ENCODE results near the gene GABPB1. TPM values are rescaled to one million over a fixed set of nuclear protein-coding genes. Genes with fewer than 3 reads are reported as not detected.

The GABPB1 gene
- polyA plus RNA-seq, 4 donors = 4.3 to 17.6 (median 6.6) TPM

DNA sequence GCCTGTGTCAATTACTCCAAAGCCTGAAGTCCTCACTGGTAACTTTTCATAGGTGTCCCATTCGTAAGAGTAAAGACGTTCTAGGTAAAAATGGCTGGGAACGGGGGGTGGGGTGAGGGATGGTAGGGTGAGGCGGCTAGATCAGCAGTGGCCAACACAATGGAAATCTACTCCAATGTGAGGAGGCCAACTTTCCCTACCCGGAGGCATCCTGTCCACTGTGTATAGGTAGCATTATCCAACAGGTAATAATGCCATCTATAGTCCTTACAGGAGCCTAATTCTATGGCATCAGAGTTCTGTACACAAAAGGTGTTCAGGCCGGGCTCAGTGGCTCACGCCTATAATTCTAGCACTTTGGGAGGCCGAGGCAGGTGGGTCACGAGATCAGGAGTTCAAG lies 118.6 kb downstream of the GABPB1 start:
- H3K4me3 ChIP-seq (ENCODE audit: low read depth in 1 of 3, low read length in 3 of 3) = no peak overlapping the region
- WGBS, 3 donors = 94 to 97% (median 95%) methylated on average over 9 of the region's 9 CpGs
- no peaks in the 10 kb centered on the region for H3K4me1 ChIP-seq (ENCODE audit: control insufficient read depth in 3 of 3, insufficient read depth in 2 of 3, low read depth in 1 of 3, low read length in 2 of 3)
- H3K27me3 ChIP-seq (ENCODE audit: control insufficient read depth in 3 of 3, insufficient read depth in 3 of 3, low read length in 3 of 3) = no peaks in the 10 kb centered on the region
- peaks cover 0 to 8% (median 0%) of the 10 kb centered on the region in 3 donors for H3K36me3 ChIP-seq (ENCODE audit: control insufficient read depth in 3 of 3, insufficient read depth in 2 of 3, low read depth in 1 of 3, low read length in 3 of 3)
- no peak overlapping the region for H3K27ac ChIP-seq (ENCODE audit: low read depth in 1 of 3, low read length in 2 of 3)
- no peaks in the 10 kb centered on the region for H3K9me3 ChIP-seq (ENCODE audit: control insufficient read depth in 2 of 2, insufficient read depth in 1 of 2, low read depth in 1 of 2, low read length in 1 of 2)
- DNase-seq (no peak), FAIRE-seq (no peak)

DNA sequence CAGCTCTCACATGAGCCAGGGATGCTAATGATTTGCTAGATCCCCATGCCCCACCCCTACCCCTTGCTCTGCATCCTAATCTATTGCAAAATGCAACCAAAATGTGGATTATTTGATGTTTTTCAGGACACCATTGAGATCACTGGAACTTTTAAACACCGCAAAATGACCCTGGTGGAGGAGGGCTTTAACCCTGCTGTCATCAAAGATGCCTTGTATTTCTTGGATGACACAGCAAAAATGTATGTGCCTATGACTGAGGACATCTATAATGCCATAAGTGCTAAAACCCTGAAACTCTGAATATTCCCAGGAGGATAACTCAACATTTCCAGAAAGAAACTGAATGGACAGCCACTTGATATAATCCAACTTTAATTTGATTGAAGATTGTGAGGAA lies 119.2 kb downstream of the GABPB1 start:
- no peaks in the 10 kb centered on the region for H3K9me3 ChIP-seq (ENCODE audit: control insufficient read depth in 2 of 2, insufficient read depth in 1 of 2, low read depth in 1 of 2, low read length in 1 of 2)
- H3K4me1 ChIP-seq (ENCODE audit: control insufficient read depth in 3 of 3, insufficient read depth in 2 of 3, low read depth in 1 of 3, low read length in 2 of 3) = no peaks in the 10 kb centered on the region
- no peak for FAIRE-seq
- H3K27me3 ChIP-seq (ENCODE audit: control insufficient read depth in 3 of 3, insufficient read depth in 3 of 3, low read length in 3 of 3) = no peaks in the 10 kb centered on the region
- DNase-seq = no peak
- H3K36me3 ChIP-seq (ENCODE audit: control insufficient read depth in 3 of 3, insufficient read depth in 2 of 3, low read depth in 1 of 3, low read length in 3 of 3) = peaks cover 0 to 8% (median 0%) of the 10 kb centered on the region in 3 donors
- no peak overlapping the region for H3K27ac ChIP-seq (ENCODE audit: low read depth in 1 of 3, low read length in 2 of 3)
- WGBS, 3 donors = 91 to 100% (median 97%) methylated on average over 1 of the region's 1 CpG
- no peak overlapping the region for H3K4me3 ChIP-seq (ENCODE audit: low read depth in 1 of 3, low read length in 3 of 3)

DNA sequence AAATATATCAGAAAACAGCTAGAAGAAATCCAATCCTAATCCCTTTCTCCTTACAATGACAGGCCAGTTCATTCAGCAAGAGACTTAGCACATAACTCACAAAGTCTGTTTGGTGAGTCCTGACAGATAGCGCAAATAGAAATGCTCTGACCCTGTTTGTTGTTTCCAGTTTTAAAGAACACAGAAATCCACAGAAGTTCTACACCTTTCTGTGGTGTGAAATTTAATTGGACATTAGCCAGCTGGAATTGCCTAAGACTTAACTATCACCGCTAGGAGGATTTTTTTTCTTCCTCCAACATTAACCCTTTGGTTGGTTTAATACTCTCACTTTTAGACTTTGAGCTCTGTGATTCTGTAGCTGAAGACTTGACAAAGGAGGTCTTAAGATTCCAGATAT lies 120.2 kb downstream of the GABPB1 start:
- Histone ChIP-seq H3K36me3 (ENCODE audit: control insufficient read depth in 3 of 3, insufficient read depth in 2 of 3, low read depth in 1 of 3, low read length in 3 of 3) (peaks cover 0 to 9% (median 0%) of the 10 kb centered on the region in 3 donors), H3K9me3 (ENCODE audit: control insufficient read depth in 2 of 2, insufficient read depth in 1 of 2, low read depth in 1 of 2, low read length in 1 of 2) (no peaks in the 10 kb centered on the region), H3K27me3 (ENCODE audit: control insufficient read depth in 3 of 3, insufficient read depth in 3 of 3, low read length in 3 of 3) (no peaks in the 10 kb centered on the region), H3K27ac (ENCODE audit: low read depth in 1 of 3, low read length in 2 of 3) (no peak overlapping the region), H3K4me3 (ENCODE audit: low read depth in 1 of 3, low read length in 3 of 3) (no peak overlapping the region), H3K4me1 (ENCODE audit: control insufficient read depth in 3 of 3, insufficient read depth in 2 of 3, low read depth in 1 of 3, low read length in 2 of 3) (no peaks in the 10 kb centered on the region)
- 53 to 61% (median 58%) methylated on average over 2 of the region's 2 CpGs for WGBS, 3 donors
- DNase-seq = peak; percentile 22 to 29
- FAIRE-seq = no peak

DNA sequence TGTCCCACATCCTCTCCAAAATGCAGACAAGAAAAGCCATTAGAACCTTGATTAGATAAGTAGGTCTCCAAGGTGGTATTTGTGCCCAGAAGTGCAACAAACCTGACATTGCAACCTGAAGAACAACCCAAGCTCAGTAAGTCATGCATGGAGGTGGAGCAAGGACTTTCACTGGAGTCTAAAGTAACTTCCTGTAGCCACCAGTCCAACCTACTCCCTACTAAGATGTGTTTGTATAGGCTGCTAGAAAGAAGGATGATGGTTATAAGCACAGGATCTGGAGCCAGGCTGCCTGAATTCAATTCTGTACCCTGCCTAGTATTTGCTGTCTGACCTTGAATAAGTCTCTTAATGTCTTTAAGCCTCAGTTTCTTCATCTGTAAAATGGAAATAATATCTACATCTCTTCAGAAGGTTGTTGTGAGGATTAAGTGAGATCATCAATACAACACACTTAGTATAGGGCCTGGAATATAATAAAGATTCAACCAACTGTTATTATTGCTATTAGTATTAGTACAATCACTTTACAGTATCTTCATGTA lies 121.7 kb downstream of the GABPB1 start:
- H3K36me3 ChIP-seq (ENCODE audit: control insufficient read depth in 3 of 3, insufficient read depth in 2 of 3, low read depth in 1 of 3, low read length in 3 of 3) = peaks cover 0 to 17% (median 0%) of the 10 kb centered on the region in 3 donors
- FAIRE-seq = no peak
- H3K27ac ChIP-seq (ENCODE audit: low read depth in 1 of 3, low read length in 2 of 3) = no peak overlapping the region
- DNase-seq = peak; percentile 35 to 38
- H3K9me3 ChIP-seq (ENCODE audit: control insufficient read depth in 2 of 2, insufficient read depth in 1 of 2, low read depth in 1 of 2, low read length in 1 of 2) = no peaks in the 10 kb centered on the region
- H3K4me1 ChIP-seq (ENCODE audit: control insufficient read depth in 3 of 3, insufficient read depth in 2 of 3, low read depth in 1 of 3, low read length in 2 of 3) = no peaks in the 10 kb centered on the region
- H3K27me3 ChIP-seq (ENCODE audit: control insufficient read depth in 3 of 3, insufficient read depth in 3 of 3, low read length in 3 of 3) = no peaks in the 10 kb centered on the region
- no peak overlapping the region for H3K4me3 ChIP-seq (ENCODE audit: low read depth in 1 of 3, low read length in 3 of 3)

DNA sequence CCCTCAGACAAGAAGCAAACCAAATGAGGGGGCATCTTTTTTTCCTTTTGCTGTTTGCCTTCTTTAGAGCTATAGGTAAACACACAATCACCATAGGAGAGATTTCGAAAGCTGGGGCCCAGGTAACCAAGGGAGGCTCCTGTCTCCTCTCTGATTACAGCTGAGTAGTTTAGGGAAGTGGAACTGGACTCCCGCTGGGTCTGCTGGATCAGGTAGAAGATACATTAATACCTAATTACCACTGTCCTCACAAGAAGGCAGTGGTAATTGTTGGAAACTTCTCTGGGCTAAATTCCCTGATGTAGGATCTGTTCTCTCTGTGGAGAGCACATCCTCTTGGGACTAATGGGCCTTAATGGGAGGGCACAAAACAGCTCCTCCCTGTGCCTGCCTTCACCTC lies 122.2 kb downstream of the GABPB1 start:
- Histone ChIP-seq H3K36me3 (ENCODE audit: control insufficient read depth in 3 of 3, insufficient read depth in 2 of 3, low read depth in 1 of 3, low read length in 3 of 3) (peaks cover 0 to 20% (median 0%) of the 10 kb centered on the region in 3 donors), H3K27me3 (ENCODE audit: control insufficient read depth in 3 of 3, insufficient read depth in 3 of 3, low read length in 3 of 3) (no peaks in the 10 kb centered on the region), H3K27ac (ENCODE audit: low read depth in 1 of 3, low read length in 2 of 3) (no peak overlapping the region), H3K4me1 (ENCODE audit: control insufficient read depth in 3 of 3, insufficient read depth in 2 of 3, low read depth in 1 of 3, low read length in 2 of 3) (no peaks in the 10 kb centered on the region), H3K9me3 (ENCODE audit: control insufficient read depth in 2 of 2, insufficient read depth in 1 of 2, low read depth in 1 of 2, low read length in 1 of 2) (no peaks in the 10 kb centered on the region), H3K4me3 (ENCODE audit: low read depth in 1 of 3, low read length in 3 of 3) (no peak overlapping the region)
- DNase-seq = no peak
- no peak for FAIRE-seq
- 85 to 96% (median 85%) methylated on average over 2 of the region's 2 CpGs for WGBS, 3 donors

DNA sequence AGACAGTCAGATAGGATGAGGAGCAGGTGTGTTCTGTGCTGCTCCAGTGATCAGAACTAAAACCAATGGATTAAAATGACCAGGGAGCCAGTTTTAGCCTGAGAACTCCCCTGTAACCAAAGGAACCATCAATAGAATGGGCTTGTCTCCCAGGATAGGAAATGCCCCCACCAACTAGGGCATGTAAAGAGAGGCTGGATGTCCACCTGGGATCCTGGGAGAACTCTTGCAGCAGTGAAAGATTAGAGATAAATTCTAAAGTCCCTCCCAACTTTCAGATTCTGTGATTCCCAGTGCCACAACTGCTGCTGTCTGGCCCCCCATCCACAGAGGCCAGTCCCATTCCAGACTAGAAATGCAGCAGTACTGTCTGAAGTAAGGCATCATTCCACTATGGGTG lies 123.2 kb downstream of the GABPB1 start:
- Histone ChIP-seq H3K4me1 (ENCODE audit: control insufficient read depth in 3 of 3, insufficient read depth in 2 of 3, low read depth in 1 of 3, low read length in 2 of 3) (no peaks in the 10 kb centered on the region), H3K36me3 (ENCODE audit: control insufficient read depth in 3 of 3, insufficient read depth in 2 of 3, low read depth in 1 of 3, low read length in 3 of 3) (peaks cover 0 to 25% (median 0%) of the 10 kb centered on the region in 3 donors), H3K4me3 (ENCODE audit: low read depth in 1 of 3, low read length in 3 of 3) (no peak overlapping the region), H3K27me3 (ENCODE audit: control insufficient read depth in 3 of 3, insufficient read depth in 3 of 3, low read length in 3 of 3) (no peaks in the 10 kb centered on the region), H3K9me3 (ENCODE audit: control insufficient read depth in 2 of 2, insufficient read depth in 1 of 2, low read depth in 1 of 2, low read length in 1 of 2) (no peaks in the 10 kb centered on the region), H3K27ac (ENCODE audit: low read depth in 1 of 3, low read length in 2 of 3) (no peak overlapping the region)
- no peak for DNase-seq
- no peak for FAIRE-seq

DNA sequence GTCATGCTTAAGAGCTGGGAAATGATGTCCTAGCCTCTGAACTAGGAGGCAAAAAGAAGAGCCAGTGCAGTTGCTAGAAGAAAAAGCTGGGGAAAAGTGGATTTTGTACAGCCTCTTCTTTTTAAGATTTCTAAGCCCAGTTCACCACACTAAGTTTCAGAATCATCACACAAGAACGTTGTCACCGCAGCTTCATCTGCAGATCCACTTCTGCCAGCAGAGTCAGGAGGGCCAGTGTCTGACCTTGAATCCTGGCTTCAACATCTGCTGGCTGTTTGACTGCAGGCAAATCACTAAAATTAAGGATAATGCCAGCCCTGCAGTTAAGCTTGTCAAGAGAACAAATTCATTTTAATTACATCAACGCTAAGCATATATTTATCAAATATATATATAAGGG lies 125.7 kb downstream of the GABPB1 start:
- FAIRE-seq (no peak), DNase-seq (no peak)
- WGBS, 3 donors = 86 to 92% (median 88%) methylated on average over 3 of the region's 3 CpGs
- Histone ChIP-seq H3K4me3 (ENCODE audit: low read depth in 1 of 3, low read length in 3 of 3) (no peak overlapping the region), H3K27me3 (ENCODE audit: control insufficient read depth in 3 of 3, insufficient read depth in 3 of 3, low read length in 3 of 3) (no peaks in the 10 kb centered on the region), H3K36me3 (ENCODE audit: control insufficient read depth in 3 of 3, insufficient read depth in 2 of 3, low read depth in 1 of 3, low read length in 3 of 3) (peaks cover 0 to 21% (median 0%) of the 10 kb centered on the region in 3 donors), H3K9me3 (ENCODE audit: control insufficient read depth in 2 of 2, insufficient read depth in 1 of 2, low read depth in 1 of 2, low read length in 1 of 2) (no peaks in the 10 kb centered on the region), H3K27ac (ENCODE audit: low read depth in 1 of 3, low read length in 2 of 3) (no peak overlapping the region), H3K4me1 (ENCODE audit: control insufficient read depth in 3 of 3, insufficient read depth in 2 of 3, low read depth in 1 of 3, low read length in 2 of 3) (no peaks in the 10 kb centered on the region)

DNA sequence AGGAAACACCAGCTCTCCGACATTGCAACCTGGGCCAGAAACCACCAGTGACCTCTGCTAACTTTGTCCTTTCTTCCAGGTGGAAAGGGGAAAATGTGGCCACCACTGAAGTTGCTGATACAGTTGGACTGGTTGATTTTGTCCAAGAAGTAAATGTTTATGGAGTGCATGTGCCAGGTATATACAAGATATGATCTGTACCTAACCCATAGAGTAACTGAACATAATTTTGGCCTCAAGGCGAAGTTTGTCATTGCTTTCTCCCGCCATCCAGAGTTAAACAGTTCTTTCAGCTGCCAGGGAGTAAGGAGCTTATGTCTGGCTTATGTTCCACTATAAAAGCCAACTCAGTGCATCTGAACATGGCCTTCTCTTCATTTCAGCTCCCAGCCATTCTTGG lies 126.1 kb downstream of the GABPB1 start:
- WGBS, 3 donors = 94 to 96% (median 96%) methylated on average over 3 of the region's 3 CpGs
- no peaks in the 10 kb centered on the region for H3K4me1 ChIP-seq (ENCODE audit: control insufficient read depth in 3 of 3, insufficient read depth in 2 of 3, low read depth in 1 of 3, low read length in 2 of 3)
- H3K36me3 ChIP-seq (ENCODE audit: control insufficient read depth in 3 of 3, insufficient read depth in 2 of 3, low read depth in 1 of 3, low read length in 3 of 3) = peaks cover 0 to 19% (median 0%) of the 10 kb centered on the region in 3 donors
- H3K4me3 ChIP-seq (ENCODE audit: low read depth in 1 of 3, low read length in 3 of 3) = no peak overlapping the region
- no peaks in the 10 kb centered on the region for H3K9me3 ChIP-seq (ENCODE audit: control insufficient read depth in 2 of 2, insufficient read depth in 1 of 2, low read depth in 1 of 2, low read length in 1 of 2)
- H3K27ac ChIP-seq (ENCODE audit: low read depth in 1 of 3, low read length in 2 of 3) = no peak overlapping the region
- FAIRE-seq (no peak), DNase-seq (no peak)
- H3K27me3 ChIP-seq (ENCODE audit: control insufficient read depth in 3 of 3, insufficient read depth in 3 of 3, low read length in 3 of 3) = no peaks in the 10 kb centered on the region

DNA sequence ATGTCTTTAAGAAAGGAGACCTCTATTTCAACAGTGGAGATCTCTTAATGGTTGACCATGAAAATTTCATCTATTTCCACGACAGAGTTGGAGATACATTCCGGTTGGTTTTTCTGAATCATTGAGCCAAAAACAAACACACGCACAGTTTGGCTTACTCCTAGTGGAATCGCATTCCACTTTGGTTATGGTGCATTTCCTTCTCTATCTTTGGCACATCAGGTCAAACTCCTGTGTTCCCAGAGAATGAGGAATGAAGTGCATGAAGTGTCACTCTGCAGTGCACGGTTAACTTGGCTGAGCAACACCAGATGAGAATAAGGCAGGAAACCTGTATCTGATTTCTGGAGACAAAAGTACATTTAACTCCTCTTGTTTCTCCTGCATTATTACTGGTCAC lies 127.9 kb downstream of the GABPB1 start:
- Histone ChIP-seq H3K4me3 (ENCODE audit: low read depth in 1 of 3, low read length in 3 of 3) (no peak overlapping the region), H3K27me3 (ENCODE audit: control insufficient read depth in 3 of 3, insufficient read depth in 3 of 3, low read length in 3 of 3) (no peaks in the 10 kb centered on the region), H3K27ac (ENCODE audit: low read depth in 1 of 3, low read length in 2 of 3) (no peak overlapping the region), H3K36me3 (ENCODE audit: control insufficient read depth in 3 of 3, insufficient read depth in 2 of 3, low read depth in 1 of 3, low read length in 3 of 3) (peaks cover 0 to 25% (median 0%) of the 10 kb centered on the region in 3 donors), H3K9me3 (ENCODE audit: control insufficient read depth in 2 of 2, insufficient read depth in 1 of 2, low read depth in 1 of 2, low read length in 1 of 2) (no peaks in the 10 kb centered on the region), H3K4me1 (ENCODE audit: control insufficient read depth in 3 of 3, insufficient read depth in 2 of 3, low read depth in 1 of 3, low read length in 2 of 3) (no peaks in the 10 kb centered on the region)
- 83 to 94% (median 86%) methylated on average over 5 of the region's 5 CpGs for WGBS, 3 donors
- FAIRE-seq = no peak
- DNase-seq = no peak

All from small intestine (tissue), 7 donors.